ENCODE results near the gene DOLPP1.

The DOLPP1 gene

GRCh38 chr9:129093602-129094386, 12.9 kb downstream of the DOLPP1 start:
- DNase-seq (ENCODE audit: low spot score) = no peak

- no peak for DNase-seq (ENCODE audit: low spot score)
Observed at GRCh38 chr9:129094387-129095169, 13.7 kb downstream of the DOLPP1 start.

GRCh38 chr9:129095170-129095667, 14.3 kb downstream of the DOLPP1 start:
- DNase-seq (ENCODE audit: low spot score) = no peak

GRCh38 chr9:129095908-129096307, 15.0 kb downstream of the DOLPP1 start:
- no peak for DNase-seq (ENCODE audit: low spot score)

- no peak for DNase-seq (ENCODE audit: low spot score)
Observed at GRCh38 chr9:129097671-129098306, 16.9 kb downstream of the DOLPP1 start.

- no peak for DNase-seq (ENCODE audit: low spot score)
Observed at GRCh38 chr9:129098328-129098727, 17.4 kb downstream of the DOLPP1 start.

- no peak for DNase-seq (ENCODE audit: low spot score)
Observed at GRCh38 chr9:129100383-129101169, 19.7 kb downstream of the DOLPP1 start.

- no peak for DNase-seq (ENCODE audit: low spot score)
Observed at GRCh38 chr9:129101279-129101678, 20.4 kb downstream of the DOLPP1 start.

GRCh38 chr9:129102095-129102525, 21.2 kb downstream of the DOLPP1 start:
- DNase-seq (ENCODE audit: low spot score) = no peak

GRCh38 chr9:129102791-129103594, 22.1 kb downstream of the DOLPP1 start:
- peak; percentile 85 for DNase-seq (ENCODE audit: low spot score)

GRCh38 chr9:129103595-129103965, 22.7 kb downstream of the DOLPP1 start:
- no peak for DNase-seq (ENCODE audit: low spot score)

GRCh38 chr9:129104051-129104450, 23.1 kb downstream of the DOLPP1 start:
- no peak for DNase-seq (ENCODE audit: low spot score)

- no peak for DNase-seq (ENCODE audit: low spot score)
Observed at GRCh38 chr9:129105857-129106694, 25.2 kb downstream of the DOLPP1 start.

- no peak for DNase-seq (ENCODE audit: low spot score)
Observed at GRCh38 chr9:129107651-129108050, 26.7 kb downstream of the DOLPP1 start.

- no peak for DNase-seq (ENCODE audit: low spot score)
Observed at GRCh38 chr9:129108083-129108804, 27.3 kb downstream of the DOLPP1 start.

- DNase-seq (ENCODE audit: low spot score) = no peak
Observed at GRCh38 chr9:129108805-129109536, 28.1 kb downstream of the DOLPP1 start.

GRCh38 chr9:129109537-129109903, 28.6 kb downstream of the DOLPP1 start:
- peak; percentile 62 for DNase-seq (ENCODE audit: low spot score)

Data from SK-N-DZ (cell line).